ENCODE data around the gene C12orf57. TPM values are rescaled to one million over a fixed set of nuclear protein-coding genes. Genes with fewer than 3 reads are reported as not detected.

C12orf57 gene
- total RNA-seq, 5 donors from 2014 or later (not counting 1 experiment from before 2014, with no cell fraction given) = 256 to 466 (median 412) TPM

GRCh38 chr12:6950401-6950801 is 6.6 kb downstream of the C12orf57 start:
- peaks cover 9% of the 10 kb centered on the region for H3K36me3 Mint-ChIP-seq
- ChIA-PET POLR2A (no interaction called here), CTCF (interaction anchor here (0.8 to 8.2 kb wide), 6 partner anchors 10 to 18 kb away, joined by 3 to 58 read pairs (median 8); no protein-coding TSS in a partner anchor)
- H3K27ac Mint-ChIP-seq = peak overlapping the region; percentile 97 to 100
- H3K27me3 Mint-ChIP-seq = no peaks in the 10 kb centered on the region
- peaks cover 3 to 17% of the 10 kb centered on the region in 2 donors for H3K36me3 ChIP-seq (ENCODE audit: control insufficient read depth in 2 of 2, extremely low read depth in 1 of 2, insufficient read depth in 1 of 2, low read length in 1 of 2)
- peak overlapping the region; percentile 29 to 90 for H3K4me3 ChIP-seq (ENCODE audit: control insufficient read depth in 1 of 2, extremely low read depth in 1 of 2, low read length in 1 of 2)
- peak overlapping the region; percentile 88 to 98 (median 91) for H3K4me3 Mint-ChIP-seq
- H3K27ac ChIP-seq (ENCODE audit: low read length) = peak overlapping the region; percentile 97
- DNase-seq (peak in 2 of 35 experiments; percentile 44 to 60), ATAC-seq (replicated peaks in 1 of 4) (no peak)
- peaks cover 46 to 86% of the 10 kb centered on the region in 2 experiments for H3K4me1 ChIP-seq (ENCODE audit: control insufficient read depth in 1 of 2, extremely low read depth in 1 of 2, insufficient read depth in 2 of 2, low read length in 2 of 2)
- 13% methylated on average over 1 of the region's 1 CpG for WGBS (ENCODE audit: insufficient coverage)
- H3K9me3 ChIP-seq = no peaks in the 10 kb centered on the region
- no peaks in the 10 kb centered on the region for H3K9me3 Mint-ChIP-seq
- H3K4me1 Mint-ChIP-seq = peaks cover 79 to 86% (median 85%) of the 10 kb centered on the region in 3 donors
- no peaks in the 10 kb centered on the region for H3K27me3 ChIP-seq (replicated peaks in 1 of 2; ENCODE audit: control insufficient read depth in 2 of 2, extremely low read depth in 1 of 2, insufficient read depth in 2 of 2, low read length in 1 of 2)

- peak within 1 kb of the TSS; percentile 97 for H3K27ac ChIP-seq (ENCODE audit: low read length)
- DNase-seq (peak in 27 of 35 experiments; percentile 38 to 72 (median 49)), ATAC-seq (replicated peaks in 1 of 4) (peak; percentile 31 to 56 (median 48))
- no peaks in the 10 kb centered on the region for H3K9me3 ChIP-seq
- H3K4me3 ChIP-seq (ENCODE audit: control insufficient read depth in 1 of 2, extremely low read depth in 1 of 2, low read length in 1 of 2) = peak within 1 kb of the TSS; percentile 77 to 90
- ChIA-PET POLR2A (no interaction called here), CTCF (interaction anchor here (1.0 to 8.2 kb wide), 4 partner anchors 10 to 14 kb away, joined by 3 to 58 read pairs (median 9); no protein-coding TSS in a partner anchor)
- Mint-ChIP-seq H3K36me3 (peaks cover 12% of the 10 kb centered on the region), H3K4me3 (peak within 1 kb of the TSS; percentile 88 to 98 (median 91)), H3K27me3 (no peaks in the 10 kb centered on the region), H3K9me3 (no peaks in the 10 kb centered on the region), H3K27ac (peak within 1 kb of the TSS; percentile 97 to 100), H3K4me1 (peaks cover 79 to 86% (median 86%) of the 10 kb centered on the region in 3 donors)
- under 1% methylated on average over 21 of the region's 25 CpGs for WGBS (ENCODE audit: insufficient coverage)
- peaks cover 8 to 18% of the 10 kb centered on the region in 2 donors for H3K36me3 ChIP-seq (ENCODE audit: control insufficient read depth in 2 of 2, extremely low read depth in 1 of 2, insufficient read depth in 1 of 2, low read length in 1 of 2)
- H3K27me3 ChIP-seq (replicated peaks in 1 of 2; ENCODE audit: control insufficient read depth in 2 of 2, extremely low read depth in 1 of 2, insufficient read depth in 2 of 2, low read length in 1 of 2) = no peaks in the 10 kb centered on the region
- H3K4me1 ChIP-seq (ENCODE audit: control insufficient read depth in 1 of 2, extremely low read depth in 1 of 2, insufficient read depth in 2 of 2, low read length in 2 of 2) = peaks cover 45 to 86% of the 10 kb centered on the region in 2 experiments
These were observed 7.2 kb downstream of the C12orf57 start, which contains the start of gene PTPN6 for GRCh38 chr12:6950811-6951540. TSS of gene PTPN6 (plus strand) at chr12:6951356. CDS start at chr12:6951513, 157 bp downstream.

GRCh38 chr12:6951551-6952120 is 7.8 kb downstream of the C12orf57 start:
- H3K4me1 Mint-ChIP-seq = peaks cover 79 to 86% (median 86%) of the 10 kb centered on the region in 3 donors
- Histone ChIP-seq H3K4me1 (ENCODE audit: control insufficient read depth in 1 of 2, extremely low read depth in 1 of 2, insufficient read depth in 2 of 2, low read length in 2 of 2) (peaks cover 45 to 86% of the 10 kb centered on the region in 2 experiments), H3K9me3 (no peaks in the 10 kb centered on the region), H3K36me3 (ENCODE audit: control insufficient read depth in 2 of 2, extremely low read depth in 1 of 2, insufficient read depth in 1 of 2, low read length in 1 of 2) (peaks cover 9 to 24% of the 10 kb centered on the region in 2 donors), H3K27me3 (replicated peaks in 1 of 2; ENCODE audit: control insufficient read depth in 2 of 2, extremely low read depth in 1 of 2, insufficient read depth in 2 of 2, low read length in 1 of 2) (no peaks in the 10 kb centered on the region), H3K27ac (ENCODE audit: low read length) (peak overlapping the region; percentile 97), H3K4me3 (ENCODE audit: control insufficient read depth in 1 of 2, extremely low read depth in 1 of 2, low read length in 1 of 2) (peak overlapping the region; percentile 77 to 90)
- ChIA-PET POLR2A (interaction anchor here (1.3 to 1.4 kb wide), 2 partner anchors 8 kb away, joined by 4 to 8 read pairs; partner anchors contain the start of genes C12orf57 (in 2 of the 2) and RNU7-1 (in 2 of the 2)), CTCF (interaction anchor here (1.0 to 8.2 kb wide), 7 partner anchors 8 to 17 kb away, joined by 3 to 58 read pairs (median 4); partner anchors contain the start of genes C12orf57 (in 1 of the 2) and RNU7-1 (in 1 of the 2))
- peak overlapping the region; percentile 97 to 100 for H3K27ac Mint-ChIP-seq
- 0% methylated on average over 12 of the region's 20 CpGs for WGBS (ENCODE audit: insufficient coverage)
- H3K36me3 Mint-ChIP-seq = peaks cover 18% of the 10 kb centered on the region
- H3K4me3 Mint-ChIP-seq = peak overlapping the region; percentile 88 to 98 (median 91)
- peak in 2 of 35 experiments; percentile 32 to 69 for DNase-seq
- no peaks in the 10 kb centered on the region for H3K9me3 Mint-ChIP-seq
- ATAC-seq (replicated peaks in 1 of 4) = peak; percentile 13 to 41 (median 18)
- H3K27me3 Mint-ChIP-seq = no peaks in the 10 kb centered on the region

GRCh38 chr12:6952121-6952862 is 8.5 kb downstream of the C12orf57 start:
- no peaks in the 10 kb centered on the region for H3K9me3 ChIP-seq

GRCh38 chr12:6952863-6953441 is 9.1 kb downstream of the C12orf57 start:
- peaks cover 50 to 86% of the 10 kb centered on the region in 2 experiments for H3K4me1 ChIP-seq (ENCODE audit: control insufficient read depth in 1 of 2, extremely low read depth in 1 of 2, insufficient read depth in 2 of 2, low read length in 2 of 2)
- Mint-ChIP-seq H3K36me3 (peaks cover 25% of the 10 kb centered on the region), H3K27me3 (no peaks in the 10 kb centered on the region), H3K9me3 (no peaks in the 10 kb centered on the region), H3K4me1 (peaks cover 79 to 86% (median 85%) of the 10 kb centered on the region in 3 donors), H3K27ac (peak overlapping the region; percentile 97 to 100), H3K4me3 (peak overlapping the region; percentile 88 to 98 (median 91))
- H3K27me3 ChIP-seq (replicated peaks in 1 of 2; ENCODE audit: control insufficient read depth in 2 of 2, extremely low read depth in 1 of 2, insufficient read depth in 2 of 2, low read length in 1 of 2) = no peaks in the 10 kb centered on the region
- ChIA-PET POLR2A (interaction anchor here (1.3 to 1.4 kb wide), 2 partner anchors 9 kb away, joined by 4 to 8 read pairs; partner anchors contain the start of genes C12orf57 (in 2 of the 2) and RNU7-1 (in 2 of the 2)), CTCF (interaction anchor here (0.6 to 1.8 kb wide), 6 partner anchors 9 to 90 kb away, joined by 3 to 8 read pairs (median 4); partner anchors contain the start of genes C12orf57 (in 1 of the 2) and RNU7-1 (in 1 of the 2))
- H3K27ac ChIP-seq (ENCODE audit: low read length) = peak overlapping the region; percentile 97
- peak overlapping the region; percentile 77 to 90 for H3K4me3 ChIP-seq (ENCODE audit: control insufficient read depth in 1 of 2, extremely low read depth in 1 of 2, low read length in 1 of 2)
- WGBS (ENCODE audit: insufficient coverage) = 3% methylated on average over 11 of the region's 15 CpGs
- no peaks in the 10 kb centered on the region for H3K9me3 ChIP-seq
- H3K36me3 ChIP-seq (ENCODE audit: control insufficient read depth in 2 of 2, extremely low read depth in 1 of 2, insufficient read depth in 1 of 2, low read length in 1 of 2) = peaks cover 9 to 37% of the 10 kb centered on the region in 2 donors
- ATAC-seq (replicated peaks in 1 of 4) = no peak
- peak in 1 of 35 experiments; percentile 40 for DNase-seq

More at GRCh38 chr12:6952121-6952862, 8.5 kb downstream of the C12orf57 start:
- Mint-ChIP-seq H3K4me1 (peaks cover 79 to 86% (median 86%) of the 10 kb centered on the region in 3 donors), H3K9me3 (no peaks in the 10 kb centered on the region), H3K27ac (peak overlapping the region; percentile 97 to 100), H3K4me3 (peak overlapping the region; percentile 88 to 98 (median 91)), H3K36me3 (peaks cover 25% of the 10 kb centered on the region), H3K27me3 (no peaks in the 10 kb centered on the region)
- Histone ChIP-seq H3K4me1 (ENCODE audit: control insufficient read depth in 1 of 2, extremely low read depth in 1 of 2, insufficient read depth in 2 of 2, low read length in 2 of 2) (peaks cover 46 to 86% of the 10 kb centered on the region in 2 experiments), H3K36me3 (ENCODE audit: control insufficient read depth in 2 of 2, extremely low read depth in 1 of 2, insufficient read depth in 1 of 2, low read length in 1 of 2) (peaks cover 9 to 31% of the 10 kb centered on the region in 2 donors), H3K27ac (ENCODE audit: low read length) (peak overlapping the region; percentile 97), H3K4me3 (ENCODE audit: control insufficient read depth in 1 of 2, extremely low read depth in 1 of 2, low read length in 1 of 2) (peak overlapping the region; percentile 77 to 90), H3K27me3 (replicated peaks in 1 of 2; ENCODE audit: control insufficient read depth in 2 of 2, extremely low read depth in 1 of 2, insufficient read depth in 2 of 2, low read length in 1 of 2) (no peaks in the 10 kb centered on the region)
- ATAC-seq (replicated peaks in 1 of 4) (peak in 2 of 4 experiments; percentile 6), DNase-seq (no peak)
- POLR2A ChIA-PET = interaction anchor here (1.3 to 1.4 kb wide), 2 partner anchors 8 to 9 kb away, joined by 4 to 8 read pairs; partner anchors contain the start of genes C12orf57 (in 2 of the 2) and RNU7-1 (in 2 of the 2)
- CTCF ChIA-PET = interaction anchor here in 1 of 2 donors (1.0 to 2.0 kb wide), 6 partner anchors 9 to 17 kb away, joined by 3 to 9 read pairs (median 5); partner anchors contain the start of genes C12orf57 and RNU7-1
- WGBS (ENCODE audit: insufficient coverage) = 0% methylated on average over 16 of the region's 22 CpGs

Measured in T-cell (primary cell).